Naive B cell (primary cell): ENCODE measurements around the gene RNF19B. TPM values are rescaled to one million over a fixed set of nuclear protein-coding genes. Genes with fewer than 3 reads are reported as not detected.
A peak's percentile ranks its signal among the peaks of the same experiment; 100 is the strongest.

ENCODE experiments used
- ATAC-seq, 2 donors: fragments of 150-1000 bp; cut with Tn5 transposase; 2 replicates each; pipeline ENCODE4 v1.10.0; 2021; ENCODE audit warnings: low read depth in 2 of 2, mild to moderate bottlenecking in 2 of 2, moderate library complexity in 2 of 2
- DNase-seq: peaks from one replicate; pipeline ENCODE4 v3.0.0; 2022
- H3K27ac Mint-ChIP-seq, 6 donors: one replicate each; pipeline ENCODE4 v1.8.0; 2020 to 2022; ENCODE audit warnings: mild to moderate bottlenecking in 6 of 6, mixed read lengths in 6 of 6, moderate library complexity in 5 of 6, inconsistent platforms in 2 of 6
- H3K27me3 Mint-ChIP-seq, 3 donors: one replicate each; pipeline ENCODE4 v1.8.0; 2021 to 2022; ENCODE audit warnings: mixed read lengths in 3 of 3, mild to moderate bottlenecking in 1 of 3
- H3K36me3 Mint-ChIP-seq, 2 donors: one replicate each; pipeline ENCODE4 v1.8.0; 2020 to 2022; ENCODE audit warnings: mixed read lengths in 2 of 2, inconsistent platforms in 1 of 2, mild to moderate bottlenecking in 1 of 2
- H3K4me1 Mint-ChIP-seq, 3 donors: one replicate each; pipeline ENCODE4 v1.8.0; 2020 to 2022; ENCODE audit warnings: mixed read lengths in 3 of 3, inconsistent platforms in 1 of 3, mild to moderate bottlenecking in 1 of 3, moderate library complexity in 1 of 3
- H3K4me3 Mint-ChIP-seq, 8 donors: one replicate each; pipeline ENCODE4 v1.8.0; 2020 to 2022; ENCODE audit warnings: mild to moderate bottlenecking in 8 of 8, mixed read lengths in 8 of 8, moderate library complexity in 8 of 8, inconsistent platforms in 2 of 8
- H3K9me3 Mint-ChIP-seq, 7 donors: one replicate each; pipeline ENCODE4 v1.8.0; 2020 to 2022; ENCODE audit warnings: mixed read lengths in 7 of 7, mild to moderate bottlenecking in 5 of 7, inconsistent platforms in 2 of 7, moderate library complexity in 1 of 7
- polyA plus RNA-seq, 6 donors: library from polyadenylated mRNA; unstranded; fragments of 300-500 nt; fragmentation: Illumina TruSeq; gene quantifications; one replicate each; pipeline ENCODE4 v1.2.3, GENCODE V29; 2021; ENCODE audit warnings: low read depth in 6 of 6

Gene RNF19B
- polyA plus RNA-seq, 6 donors from 2014 or later: 1.0 to 2.8 (median 1.9) TPM

- H3K36me3 Mint-ChIP-seq: peaks cover 0 to 12% of the 10 kb centered on the region in 2 donors
- H3K9me3 Mint-ChIP-seq: peaks cover 0 to 6% (median 3%) of the 10 kb centered on the region in 7 donors
- H3K27ac Mint-ChIP-seq: peak overlapping the region in 1 of 6 donors; percentile 17
- DNase-seq (no peak), ATAC-seq (no peak)
- peaks cover 44 to 93% (median 83%) of the 10 kb centered on the region in 3 donors for H3K27me3 Mint-ChIP-seq
- peaks cover 14 to 30% (median 23%) of the 10 kb centered on the region in 3 donors for H3K4me1 Mint-ChIP-seq
- H3K4me3 Mint-ChIP-seq: peak overlapping the region in 2 of 8 donors; percentile 37 to 77
Observed at GRCh38 chr1:32890516-32891240, 73.9 kb downstream of the RNF19B start.

GRCh38 chr1:32889731-32890278, 74.8 kb downstream of the RNF19B start:
- peaks cover 22 to 37% (median 28%) of the 10 kb centered on the region in 3 donors for H3K4me1 Mint-ChIP-seq
- peak overlapping the region in 1 of 8 donors; percentile 13 for H3K4me3 Mint-ChIP-seq
- H3K27ac Mint-ChIP-seq: no peak overlapping the region
- peaks cover 51 to 93% (median 89%) of the 10 kb centered on the region in 3 donors for H3K27me3 Mint-ChIP-seq
- peaks cover 0 to 18% of the 10 kb centered on the region in 2 donors for H3K36me3 Mint-ChIP-seq
- ATAC-seq (no peak), DNase-seq (no peak)
- H3K9me3 Mint-ChIP-seq: peaks cover 0 to 6% (median 3%) of the 10 kb centered on the region in 7 donors

GRCh38 chr1:32888677-32889420, 75.8 kb downstream of the RNF19B start:
- Mint-ChIP-seq H3K36me3 (peaks cover 0 to 18% of the 10 kb centered on the region in 2 donors), H3K9me3 (peaks cover 0 to 6% (median 3%) of the 10 kb centered on the region in 7 donors), H3K4me3 (no peak overlapping the region), H3K4me1 (peaks cover 21 to 37% (median 26%) of the 10 kb centered on the region in 3 donors), H3K27ac (no peak overlapping the region), H3K27me3 (peaks cover 52 to 98% (median 96%) of the 10 kb centered on the region in 3 donors)
- DNase-seq (no peak), ATAC-seq (no peak)

GRCh38 chr1:32888134-32888533, 76.5 kb downstream of the RNF19B start:
- H3K36me3 Mint-ChIP-seq: peaks cover 0 to 18% of the 10 kb centered on the region in 2 donors
- H3K27ac Mint-ChIP-seq: no peak overlapping the region
- peaks cover 0 to 6% (median 3%) of the 10 kb centered on the region in 7 donors for H3K9me3 Mint-ChIP-seq
- H3K4me3 Mint-ChIP-seq: no peak overlapping the region
- peaks cover 59 to 97% (median 96%) of the 10 kb centered on the region in 3 donors for H3K27me3 Mint-ChIP-seq
- peaks cover 20 to 31% (median 22%) of the 10 kb centered on the region in 3 donors for H3K4me1 Mint-ChIP-seq
- DNase-seq: no peak
- no peak for ATAC-seq

GRCh38 chr1:32887623-32888022, 77.0 kb downstream of the RNF19B start:
- no peak for DNase-seq
- Mint-ChIP-seq H3K36me3 (peaks cover 0 to 17% of the 10 kb centered on the region in 2 donors), H3K4me1 (peaks cover 18 to 28% (median 21%) of the 10 kb centered on the region in 3 donors), H3K4me3 (peak overlapping the region in 4 of 8 donors; percentile 3 to 25 (median 17)), H3K9me3 (peaks cover 0 to 6% (median 3%) of the 10 kb centered on the region in 7 donors), H3K27me3 (peaks cover 57 to 92% (median 92%) of the 10 kb centered on the region in 3 donors), H3K27ac (no peak overlapping the region)
- no peak for ATAC-seq

GRCh38 chr1:32886828-32887414, 77.7 kb downstream of the RNF19B start:
- H3K4me3 Mint-ChIP-seq: peak overlapping the region in 1 of 8 donors; percentile 12
- no peak for DNase-seq
- H3K36me3 Mint-ChIP-seq: peaks cover 0 to 10% of the 10 kb centered on the region in 2 donors
- peaks cover 11 to 21% (median 15%) of the 10 kb centered on the region in 3 donors for H3K4me1 Mint-ChIP-seq
- peaks cover 50 to 91% (median 86%) of the 10 kb centered on the region in 3 donors for H3K27me3 Mint-ChIP-seq
- H3K9me3 Mint-ChIP-seq: no peaks in the 10 kb centered on the region
- ATAC-seq: no peak
- no peak overlapping the region for H3K27ac Mint-ChIP-seq

Other genes starting within 250 kb of the RNF19B start
- gene YARS1, start 147.5 kb downstream of the RNF19B start, polyA plus RNA-seq: 10 to 100 TPM; 26.0 to 43.9 (median 35.1) TPM
- 10 to 100 TPM in 5 of 6 donors, 1 to 10 TPM in 1; 3.6 to 24.5 (median 16.3) TPM for gene S100PBP, start 147.2 kb downstream of the RNF19B start, polyA plus RNA-seq
- gene FNDC5, start 93.9 kb downstream of the RNF19B start, polyA plus RNA-seq: under 1 TPM in 1 of 6 donors, not detected in 5; 0.20 TPM
- not detected for gene HPCA, start 78.3 kb downstream of the RNF19B start, polyA plus RNA-seq
- gene TMEM54, start 63.4 kb downstream of the RNF19B start, polyA plus RNA-seq: not detected
- gene AK2, start 72.1 kb upstream of the RNF19B start, polyA plus RNA-seq: 100 to 1,000 TPM; 107 to 151 (median 134) TPM
- gene AZIN2, start 116.3 kb upstream of the RNF19B start, polyA plus RNA-seq: 1 to 10 TPM in 1 of 6 donors, under 1 TPM in 4, not detected in 1; 0.05 to 1.9 (median 0.33) TPM
- 1 to 10 TPM; 1.5 to 6.1 (median 4.7) TPM for gene TRIM62, start 217.2 kb upstream of the RNF19B start, polyA plus RNA-seq